Stimulated activated CD8-positive, alpha-beta memory T cell treated with anti-CD3 and anti-CD28 coated beads, Interleukin-15, amount 100 ng/mL, for 4 hours (primary cell): Measurements from ENCODE around the gene MYO1C.

Experiments
- DNase-seq, 2 donors: peaks; one replicate each; pipeline ENCODE4 v3.0.0-alpha.2; 2020; ENCODE audit warnings: low read depth in 2 of 2

The MYO1C gene

GRCh38 chr17:1485423-1486376 lies 6.8 kb downstream of the MYO1C start:
- peak; percentile 55 to 62 for DNase-seq

GRCh38 chr17:1484676-1485422 lies 7.6 kb downstream of the MYO1C start:
- peak; percentile 37 to 43 for DNase-seq

- no peak for DNase-seq
Measured at GRCh38 chr17:1484060-1484535, 8.4 kb downstream of the MYO1C start.

- DNase-seq = no peak
Measured at GRCh38 chr17:1482680-1483079, 9.8 kb downstream of the MYO1C start.

- no peak for DNase-seq
Measured at GRCh38 chr17:1481736-1482135, 10.8 kb downstream of the MYO1C start.

- no peak for DNase-seq
Measured at GRCh38 chr17:1480747-1481465, 11.6 kb downstream of the MYO1C start.

GRCh38 chr17:1478418-1478817 lies 14.1 kb downstream of the MYO1C start:
- DNase-seq = no peak

- DNase-seq = no peak
Measured at GRCh38 chr17:1475321-1475854, 17.1 kb downstream of the MYO1C start.

GRCh38 chr17:1474402-1475189 lies 17.9 kb downstream of the MYO1C start:
- DNase-seq = no peak

- no peak for DNase-seq
Measured at GRCh38 chr17:1473841-1474240, 18.6 kb downstream of the MYO1C start.

GRCh38 chr17:1473170-1473569 lies 19.3 kb downstream of the MYO1C start:
- DNase-seq = no peak

- DNase-seq = no peak
Measured at GRCh38 chr17:1471911-1472821, 20.3 kb downstream of the MYO1C start.

- DNase-seq = no peak
Measured at GRCh38 chr17:1471490-1471889, 21.0 kb downstream of the MYO1C start.

GRCh38 chr17:1470755-1471462 lies 21.6 kb downstream of the MYO1C start:
- no peak for DNase-seq

GRCh38 chr17:1470071-1470754 lies 22.3 kb downstream of the MYO1C start:
- no peak for DNase-seq

- DNase-seq = no peak
Measured at GRCh38 chr17:1469231-1469852, 23.1 kb downstream of the MYO1C start.

- DNase-seq = no peak
Measured at GRCh38 chr17:1467898-1468492, 24.5 kb downstream of the MYO1C start.

- no peak for DNase-seq
Measured at GRCh38 chr17:1467258-1467657, 25.2 kb downstream of the MYO1C start.
